Neural progenitor cell (in vitro differentiated cells): ENCODE data around the gene SCAMP3.
"Not testable (repeated sequence)": the region's sequence is repeated elsewhere in the genome, so short reads cannot be mapped to it uniquely, and the experiment has no call there.

Source experiments
- EZH2 ChIP-seq: fragments of 200-600 bp; sonication (generic); IDR thresholded peaks from 2 replicates; pipeline ENCODE4 v1.6.1; 2017; ENCODE audit warnings: antibody characterized with exemption, mild to moderate bottlenecking, moderate library complexity
- TF ChIP-seq, protein P1 (sequence below): fragments of 200-600 bp; sonication (generic); IDR thresholded peaks from 2 replicates; pipeline ENCODE4 v1.5.1; 2017; ENCODE audit warnings: antibody characterized with exemption, mild to moderate bottlenecking

GRCh38 chr1:155231302-155231701 is 30.9 kb downstream of the SCAMP3 start:
- TF ChIP-seq, protein P1, sequence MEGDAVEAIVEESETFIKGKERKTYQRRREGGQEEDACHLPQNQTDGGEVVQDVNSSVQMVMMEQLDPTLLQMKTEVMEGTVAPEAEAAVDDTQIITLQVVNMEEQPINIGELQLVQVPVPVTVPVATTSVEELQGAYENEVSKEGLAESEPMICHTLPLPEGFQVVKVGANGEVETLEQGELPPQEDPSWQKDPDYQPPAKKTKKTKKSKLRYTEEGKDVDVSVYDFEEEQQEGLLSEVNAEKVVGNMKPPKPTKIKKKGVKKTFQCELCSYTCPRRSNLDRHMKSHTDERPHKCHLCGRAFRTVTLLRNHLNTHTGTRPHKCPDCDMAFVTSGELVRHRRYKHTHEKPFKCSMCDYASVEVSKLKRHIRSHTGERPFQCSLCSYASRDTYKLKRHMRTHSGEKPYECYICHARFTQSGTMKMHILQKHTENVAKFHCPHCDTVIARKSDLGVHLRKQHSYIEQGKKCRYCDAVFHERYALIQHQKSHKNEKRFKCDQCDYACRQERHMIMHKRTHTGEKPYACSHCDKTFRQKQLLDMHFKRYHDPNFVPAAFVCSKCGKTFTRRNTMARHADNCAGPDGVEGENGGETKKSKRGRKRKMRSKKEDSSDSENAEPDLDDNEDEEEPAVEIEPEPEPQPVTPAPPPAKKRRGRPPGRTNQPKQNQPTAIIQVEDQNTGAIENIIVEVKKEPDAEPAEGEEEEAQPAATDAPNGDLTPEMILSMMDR: not testable (repeated sequence)
- TF ChIP-seq EZH2: not testable (repeated sequence)
